ENCODE data around the gene RBM34. TPM values are rescaled to one million over a fixed set of nuclear protein-coding genes. Genes with fewer than 3 reads are reported as not detected.

RBM34 gene
- total RNA-seq, 1 donor = 55.0 TPM

GRCh38 chr1:235133086-235133485, 28.0 kb downstream of the RBM34 start:
- H3K4me2 ChIP-seq (ENCODE audit: insufficient read depth, low read length) = no peak overlapping the region
- no peaks in the 10 kb centered on the region for H3K9me3 ChIP-seq (ENCODE audit: low read depth, low read length)
- no peak for DNase-seq (ENCODE audit: insufficient read length, low spot score, missing footprints)
- no peak overlapping the region for H2AFZ ChIP-seq (ENCODE audit: low read length)
- no peak overlapping the region for H3K27ac ChIP-seq (ENCODE audit: low read depth, low read length)
- no peak overlapping the region for H3K4me3 ChIP-seq (ENCODE audit: insufficient read depth, low read length)
- H3K36me3 ChIP-seq (ENCODE audit: insufficient read depth, low read length) = peaks cover 53% of the 10 kb centered on the region
- no peaks in the 10 kb centered on the region for H3K27me3 ChIP-seq (ENCODE audit: insufficient read depth, low read length)
- no peaks in the 10 kb centered on the region for H4K20me1 ChIP-seq (ENCODE audit: insufficient read depth, low read length)
- H3K79me2 ChIP-seq (ENCODE audit: insufficient read depth, low read length) = peaks cover 6% of the 10 kb centered on the region
- peaks cover 4% of the 10 kb centered on the region for H3K4me1 ChIP-seq (ENCODE audit: insufficient read depth, low read length)
- no peak for TF ChIP-seq CTCF (IDR thresholded peaks at IDR 0.05; ENCODE audit: extremely low read depth, low read depth, low read length)

GRCh38 chr1:235131961-235132360, 29.1 kb downstream of the RBM34 start:
- H3K9me3 ChIP-seq (ENCODE audit: low read depth, low read length) = no peaks in the 10 kb centered on the region
- H3K4me3 ChIP-seq (ENCODE audit: insufficient read depth, low read length) = no peak overlapping the region
- H3K4me1 ChIP-seq (ENCODE audit: insufficient read depth, low read length) = peaks cover 8% of the 10 kb centered on the region
- no peak for DNase-seq (ENCODE audit: insufficient read length, low spot score, missing footprints)
- no peak overlapping the region for H3K27ac ChIP-seq (ENCODE audit: low read depth, low read length)
- peaks cover 43% of the 10 kb centered on the region for H3K36me3 ChIP-seq (ENCODE audit: insufficient read depth, low read length)
- no peak for TF ChIP-seq CTCF (IDR thresholded peaks at IDR 0.05; ENCODE audit: extremely low read depth, low read depth, low read length)
- peaks cover 18% of the 10 kb centered on the region for H3K79me2 ChIP-seq (ENCODE audit: insufficient read depth, low read length)
- no peaks in the 10 kb centered on the region for H3K27me3 ChIP-seq (ENCODE audit: insufficient read depth, low read length)
- no peak overlapping the region for H2AFZ ChIP-seq (ENCODE audit: low read length)
- peaks cover 11% of the 10 kb centered on the region for H4K20me1 ChIP-seq (ENCODE audit: insufficient read depth, low read length)
- no peak overlapping the region for H3K4me2 ChIP-seq (ENCODE audit: insufficient read depth, low read length)

- H2AFZ ChIP-seq (ENCODE audit: low read length) = no peak overlapping the region
- H3K27ac ChIP-seq (ENCODE audit: low read depth, low read length) = no peak overlapping the region
- no peak overlapping the region for H3K4me2 ChIP-seq (ENCODE audit: insufficient read depth, low read length)
- H3K4me3 ChIP-seq (ENCODE audit: insufficient read depth, low read length) = no peak overlapping the region
- TF ChIP-seq CTCF (IDR thresholded peaks at IDR 0.05; ENCODE audit: extremely low read depth, low read depth, low read length) = no peak
- no peak for DNase-seq (ENCODE audit: insufficient read length, low spot score, missing footprints)
- peaks cover 22% of the 10 kb centered on the region for H4K20me1 ChIP-seq (ENCODE audit: insufficient read depth, low read length)
- H3K27me3 ChIP-seq (ENCODE audit: insufficient read depth, low read length) = no peaks in the 10 kb centered on the region
- H3K4me1 ChIP-seq (ENCODE audit: insufficient read depth, low read length) = peaks cover 11% of the 10 kb centered on the region
- no peaks in the 10 kb centered on the region for H3K9me3 ChIP-seq (ENCODE audit: low read depth, low read length)
- peaks cover 32% of the 10 kb centered on the region for H3K36me3 ChIP-seq (ENCODE audit: insufficient read depth, low read length)
- peaks cover 29% of the 10 kb centered on the region for H3K79me2 ChIP-seq (ENCODE audit: insufficient read depth, low read length)
Observed at GRCh38 chr1:235130766-235131270, 30.2 kb downstream of the RBM34 start.

DNA sequence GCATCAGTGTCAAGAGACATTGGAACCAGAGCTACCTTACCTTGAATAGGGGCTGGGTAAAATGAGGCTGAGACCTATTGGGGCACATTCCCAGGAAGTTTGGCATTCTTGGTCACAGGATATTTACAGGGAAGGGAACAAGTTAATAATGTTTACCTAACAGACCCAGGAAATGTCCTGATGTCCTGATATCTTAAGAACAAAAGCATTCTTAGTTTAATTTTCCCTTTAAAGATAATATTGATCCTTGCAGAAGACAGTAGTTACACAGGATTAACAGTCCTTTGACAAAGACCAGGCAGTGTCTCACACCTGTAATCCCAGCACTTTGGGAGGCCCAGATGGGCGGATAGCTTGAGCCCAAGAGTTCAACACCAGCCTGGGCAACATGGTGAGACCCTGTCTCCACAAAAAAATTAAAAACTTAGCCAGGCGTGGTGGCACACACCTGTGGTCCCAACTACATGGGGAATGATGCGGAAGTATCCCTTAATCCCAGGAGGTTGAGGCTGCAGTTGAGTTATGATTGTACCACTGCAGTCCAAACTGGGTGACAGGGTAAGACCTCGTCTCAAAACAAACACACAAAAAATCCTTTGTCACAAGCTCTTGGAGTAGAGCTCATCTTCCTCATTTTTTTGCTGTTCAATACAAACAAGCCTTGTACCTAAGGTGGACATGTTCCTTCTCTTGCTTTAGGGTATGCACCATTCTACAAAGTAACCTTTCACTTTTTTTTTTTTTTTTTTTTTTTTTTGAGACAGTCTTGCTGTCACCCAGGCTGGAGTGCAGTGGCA, 31.1 kb downstream of the RBM34 start:
- no peak overlapping the region for H3K4me3 ChIP-seq (ENCODE audit: insufficient read depth, low read length)
- no peak overlapping the region for H3K4me2 ChIP-seq (ENCODE audit: insufficient read depth, low read length)
- H3K27me3 ChIP-seq (ENCODE audit: insufficient read depth, low read length) = no peaks in the 10 kb centered on the region
- peaks cover 37% of the 10 kb centered on the region for H3K79me2 ChIP-seq (ENCODE audit: insufficient read depth, low read length)
- no peaks in the 10 kb centered on the region for H3K9me3 ChIP-seq (ENCODE audit: low read depth, low read length)
- no peak overlapping the region for H2AFZ ChIP-seq (ENCODE audit: low read length)
- no peak for DNase-seq (ENCODE audit: insufficient read length, low spot score, missing footprints)
- H3K36me3 ChIP-seq (ENCODE audit: insufficient read depth, low read length) = peaks cover 25% of the 10 kb centered on the region
- peaks cover 11% of the 10 kb centered on the region for H3K4me1 ChIP-seq (ENCODE audit: insufficient read depth, low read length)
- H4K20me1 ChIP-seq (ENCODE audit: insufficient read depth, low read length) = peaks cover 27% of the 10 kb centered on the region
- no peak overlapping the region for H3K27ac ChIP-seq (ENCODE audit: low read depth, low read length)
- no peak for TF ChIP-seq CTCF (IDR thresholded peaks at IDR 0.05; ENCODE audit: extremely low read depth, low read depth, low read length)

All from osteoblast (primary cell).